DMS79 (cell line): ENCODE measurements around the gene MAGI2.

Source experiments
- DNase-seq: peaks from one replicate; lab custom pipeline; 2025; lab: John Stamatoyannopoulos, UW

MAGI2 gene

DNA sequence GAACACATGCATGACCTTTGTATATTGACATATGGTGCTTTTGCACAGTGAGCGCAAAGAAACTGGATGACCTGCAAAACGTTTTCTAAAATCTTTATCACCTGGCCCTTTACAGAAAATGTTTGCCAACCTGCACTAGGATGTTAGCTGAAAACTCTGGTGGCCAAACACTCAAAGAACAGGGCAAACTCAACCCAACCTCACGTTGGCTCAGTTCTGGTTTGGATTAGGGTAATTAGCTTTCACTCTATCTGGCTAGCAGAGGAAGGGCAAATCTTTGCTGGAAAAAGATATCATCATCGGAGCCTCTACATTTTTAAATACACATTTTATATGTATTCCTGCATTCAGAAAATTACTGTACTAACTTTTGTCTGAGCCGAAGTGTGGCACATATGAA, 966.0 kb downstream of the MAGI2 start:
- no peak for DNase-seq

GRCh38 chr7:78479348-78479747, 974.1 kb downstream of the MAGI2 start:
- no peak for DNase-seq

DNA sequence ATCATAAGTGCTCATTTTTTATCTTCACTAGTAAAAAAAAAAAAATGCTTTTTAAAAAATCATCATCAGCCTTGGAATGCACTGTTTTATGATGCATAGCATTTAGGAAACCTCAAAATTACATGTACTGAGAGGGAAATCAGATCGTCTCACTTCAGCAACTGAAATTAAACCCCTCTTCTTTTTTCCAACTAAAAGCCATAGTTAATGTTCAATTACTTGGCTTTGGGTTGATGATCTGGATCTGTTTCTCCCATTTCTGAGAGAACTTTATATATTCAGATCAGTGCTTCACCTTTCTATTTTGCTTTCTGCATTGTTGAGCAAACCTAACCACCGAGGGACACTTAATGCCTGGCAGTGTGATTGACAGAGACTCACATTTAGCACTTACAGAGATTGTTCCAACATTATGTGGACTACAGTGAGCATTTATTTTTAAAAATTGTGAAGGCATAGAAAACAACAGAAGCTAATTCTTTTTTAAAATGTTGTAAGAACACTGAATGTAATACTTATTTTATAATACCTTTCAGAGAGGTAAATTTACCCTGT, 976.5 kb downstream of the MAGI2 start:
- DNase-seq: peak; percentile 15

GRCh38 chr7:78473571-78474301, 979.7 kb downstream of the MAGI2 start:
- DNase-seq: no peak

- DNase-seq: no peak
These were observed 980.4 kb downstream of the MAGI2 start for GRCh38 chr7:78473021-78473420.

GRCh38 chr7:78472519-78472918, 980.9 kb downstream of the MAGI2 start:
- no peak for DNase-seq

GRCh38 chr7:78465894-78466293, 987.6 kb downstream of the MAGI2 start:
- no peak for DNase-seq

GRCh38 chr7:78463039-78463438, 990.4 kb downstream of the MAGI2 start:
- no peak for DNase-seq

DNA sequence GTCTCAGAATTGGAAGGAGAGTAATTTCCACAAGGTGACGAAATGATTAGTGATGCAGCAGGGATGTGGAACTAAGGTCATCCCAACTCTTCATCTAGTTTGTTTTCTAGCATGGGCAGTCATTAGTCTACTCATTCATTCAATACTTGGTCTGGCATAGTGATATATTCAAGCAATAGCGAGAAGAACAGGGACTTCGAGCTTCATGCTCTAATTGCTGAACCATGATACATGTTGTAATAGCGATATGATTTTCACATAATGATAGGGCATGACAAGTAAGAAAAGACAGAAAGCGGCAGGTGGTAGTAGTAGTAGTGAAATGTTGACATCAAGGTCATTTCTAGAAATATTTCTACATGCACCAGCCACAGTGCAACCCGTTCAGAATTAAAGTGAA, 1002.8 kb downstream of the MAGI2 start:
- peak; percentile 34 for DNase-seq

- no peak for DNase-seq
These were observed 1004.6 kb downstream of the MAGI2 start for GRCh38 chr7:78448911-78449310.

GRCh38 chr7:78444267-78444666, 1009.2 kb downstream of the MAGI2 start:
- no peak for DNase-seq

DNA sequence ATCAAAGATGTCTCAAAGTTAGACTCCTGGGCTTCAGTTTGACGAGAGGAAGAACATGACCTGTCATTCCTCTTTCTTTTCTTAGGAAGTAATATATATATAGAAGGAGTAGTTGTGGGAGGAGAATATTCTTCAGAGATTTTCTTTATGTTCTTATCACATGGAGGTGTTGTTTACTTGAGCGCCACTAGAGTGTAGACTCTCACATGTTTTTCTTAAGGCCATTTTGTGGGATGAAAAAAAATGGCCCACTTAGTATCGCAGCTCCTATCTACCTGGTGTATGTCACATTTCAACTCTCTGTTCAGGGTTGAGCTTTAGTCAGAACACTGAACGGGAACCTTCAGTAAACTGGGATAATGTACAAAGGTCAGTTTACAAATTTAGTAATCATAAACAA, 1009.7 kb downstream of the MAGI2 start:
- no peak for DNase-seq

DNA sequence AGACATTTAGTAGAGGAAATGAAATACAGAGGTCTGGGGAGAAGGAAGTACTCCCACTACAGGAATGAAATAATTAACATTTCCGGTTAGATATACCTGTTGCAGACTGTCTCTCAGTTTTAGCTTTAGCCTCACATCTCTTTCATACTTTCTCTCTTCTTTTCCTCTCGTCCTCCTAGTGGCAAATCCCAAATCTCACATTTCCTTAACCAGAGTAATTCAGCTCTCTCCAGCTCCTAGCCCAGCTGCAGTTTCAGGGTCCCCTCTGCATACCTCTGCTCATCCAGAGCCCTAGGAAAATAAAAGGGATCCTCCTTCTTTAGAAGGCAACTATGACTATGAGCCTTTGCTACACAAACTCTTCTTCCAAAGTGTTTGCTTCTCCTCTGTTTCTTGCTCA, 1011.7 kb downstream of the MAGI2 start:
- DNase-seq: no peak

GRCh38 chr7:78438433-78438832, 1015.0 kb downstream of the MAGI2 start:
- peak; percentile 27 for DNase-seq

DNA sequence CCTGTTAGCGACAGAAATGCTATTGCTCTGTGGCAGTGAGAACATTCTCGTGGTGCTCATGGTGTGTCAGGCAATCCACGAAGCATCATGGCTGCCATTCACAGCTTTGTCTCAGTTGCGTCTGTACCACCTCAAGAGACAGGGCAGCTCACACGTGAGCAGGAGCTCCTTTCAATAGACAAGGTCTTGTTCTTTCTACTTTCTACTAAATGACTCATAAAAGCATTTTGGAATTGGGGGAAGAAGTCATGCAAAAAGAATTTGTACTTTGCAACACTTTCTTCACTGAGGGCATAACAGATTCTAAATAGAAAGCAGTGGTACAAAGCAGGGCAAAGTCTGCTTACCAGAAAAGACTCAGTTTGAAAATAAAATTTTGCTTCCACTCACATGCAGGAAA, 1016.3 kb downstream of the MAGI2 start:
- DNase-seq: no peak

DNA sequence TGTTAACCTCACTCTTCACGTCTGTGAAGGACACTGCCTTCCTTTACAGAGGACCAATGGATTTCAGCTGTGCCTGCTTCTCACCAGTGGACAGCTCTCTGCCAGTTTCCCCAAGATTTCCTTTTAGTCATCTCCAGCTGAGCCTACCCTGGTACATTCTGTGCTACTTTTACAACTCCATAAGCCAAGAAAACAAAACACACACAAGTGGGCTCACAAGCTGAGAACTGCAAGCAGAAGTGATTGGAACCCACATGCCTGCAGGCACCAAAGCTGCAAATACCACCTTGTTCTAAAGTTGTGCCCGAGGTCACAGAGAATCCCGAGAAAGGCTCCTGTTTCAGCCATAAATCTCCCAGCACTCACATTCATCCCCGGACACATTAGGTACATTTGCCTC, 1018.1 kb downstream of the MAGI2 start:
- DNase-seq: peak; percentile 59

DNA sequence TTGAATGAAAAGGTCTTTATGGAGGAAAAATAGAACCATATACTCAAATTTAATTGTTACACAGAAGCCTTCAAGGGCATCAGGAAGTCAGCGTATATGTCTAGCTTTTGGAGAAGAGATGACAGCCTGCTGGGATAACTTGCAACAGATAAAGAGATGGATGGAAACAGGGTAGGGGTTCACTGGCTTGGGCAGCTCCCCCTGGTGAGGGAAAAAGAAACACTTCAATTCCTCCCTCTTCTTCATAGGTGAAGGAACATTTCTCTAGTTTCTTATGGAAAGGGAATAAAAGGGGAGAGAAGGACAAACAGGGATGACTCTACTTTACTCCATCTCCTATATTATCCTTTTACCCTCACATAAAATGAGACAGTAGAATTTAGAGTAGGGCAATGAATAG, 1019.2 kb downstream of the MAGI2 start:
- no peak for DNase-seq

DNA sequence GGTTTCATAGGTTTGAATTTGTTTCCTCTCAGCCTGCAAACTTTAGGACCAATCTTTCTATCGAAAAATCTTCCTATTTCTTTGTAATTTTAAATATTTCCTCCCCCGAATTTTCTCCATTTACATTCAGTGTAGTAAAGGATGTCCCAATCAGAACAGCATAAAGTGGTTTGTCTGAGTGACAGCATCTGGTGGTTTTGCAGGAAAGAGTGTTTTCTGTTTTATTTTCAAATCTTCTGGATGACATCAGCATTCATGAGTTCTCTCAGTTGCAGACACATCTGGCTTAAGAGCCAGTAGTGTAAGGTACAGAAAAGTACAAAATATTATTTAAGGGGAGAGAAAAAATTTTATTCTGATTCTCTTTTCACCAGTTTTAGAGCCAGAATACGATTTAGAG, 1020.0 kb downstream of the MAGI2 start:
- no peak for DNase-seq

GRCh38 chr7:78429878-78430277, 1023.6 kb downstream of the MAGI2 start:
- no peak for DNase-seq

- no peak for DNase-seq
These were observed 1026.3 kb downstream of the MAGI2 start for GRCh38 chr7:78427209-78427608.

DNA sequence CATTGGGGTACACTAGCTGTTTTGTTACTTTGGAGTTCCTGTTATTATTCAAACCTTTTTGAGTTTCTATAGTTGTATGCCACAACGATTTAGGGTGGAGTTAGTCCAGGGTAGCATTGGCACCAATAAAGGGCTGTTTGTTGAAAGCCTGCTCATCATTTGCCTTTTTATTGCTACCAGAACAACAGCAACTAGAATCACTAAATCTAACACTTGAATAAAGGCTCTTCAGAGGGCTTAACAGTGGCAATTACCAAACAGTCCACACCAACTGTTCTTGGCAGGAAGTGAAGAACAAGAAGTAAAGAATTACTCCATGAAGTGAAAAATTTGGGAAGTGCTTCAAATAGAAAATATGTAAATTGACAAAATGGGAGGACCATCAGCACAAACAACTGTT, 1033.5 kb downstream of the MAGI2 start:
- no peak for DNase-seq

DNA sequence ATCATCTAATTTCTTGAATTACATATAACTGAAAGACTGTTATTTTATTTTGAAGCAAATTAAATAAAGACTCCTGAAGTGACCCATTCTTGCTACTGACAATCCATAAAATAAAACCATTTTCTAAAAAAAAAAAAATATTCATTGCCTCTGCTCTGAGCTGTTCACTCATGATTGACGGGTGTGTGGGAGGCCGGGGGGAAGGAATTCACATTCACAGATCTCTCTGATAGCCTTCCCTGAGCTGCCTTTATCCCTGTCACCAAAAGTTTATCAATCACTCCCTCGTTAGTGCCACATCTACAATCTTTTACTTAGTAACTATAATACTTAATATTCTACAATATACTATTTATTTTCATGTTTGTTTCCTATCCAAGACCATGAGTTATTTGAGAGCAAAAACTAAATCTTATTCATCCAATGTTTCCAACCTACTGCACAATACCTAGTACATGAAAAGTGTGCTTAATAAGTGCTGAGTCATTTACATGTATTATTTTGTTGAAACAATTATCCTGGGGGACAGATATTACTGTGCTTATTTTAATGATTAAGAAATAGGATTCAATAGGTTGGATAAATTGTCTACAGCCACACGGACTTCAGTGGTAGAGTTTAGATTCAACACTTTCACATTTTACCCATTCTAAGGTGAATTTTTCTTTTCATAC, 1036.2 kb downstream of the MAGI2 start:
- DNase-seq: no peak

DNA sequence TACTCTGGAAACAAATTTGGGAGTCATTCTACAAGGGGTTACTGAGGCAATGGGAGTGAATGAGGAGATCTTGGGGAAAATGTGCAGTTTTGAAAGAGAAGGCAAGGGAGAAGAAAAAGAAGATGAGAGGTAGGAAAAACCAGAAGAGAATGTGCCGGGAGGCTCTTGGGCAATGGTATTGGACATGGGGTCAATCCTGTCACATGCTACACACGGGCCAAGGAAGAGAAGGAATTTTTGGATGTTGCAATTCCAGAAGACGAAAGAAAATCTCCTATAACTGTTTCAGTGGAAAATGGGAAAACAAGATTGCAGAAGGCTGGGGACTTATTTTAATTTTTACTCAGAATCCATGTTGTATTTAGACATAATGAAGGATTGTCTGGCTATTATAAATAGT, 1039.9 kb downstream of the MAGI2 start:
- no peak for DNase-seq
